PFSK-1 (cell line): Measurements from ENCODE around the gene RFX3.

Experiments
- POLR2AphosphoS5 ChIP-seq: IDR thresholded peaks from 2 replicates; pipeline ENCODE4 v1.6.1; 2012; ENCODE audit warnings: low read depth, mild to moderate bottlenecking, control low read depth, low read length, moderate library complexity
- REST ChIP-seq, 2 experiments: IDR thresholded peaks; 2 replicates each; pipeline versions ENCODE4 v1.6.1 to v1.8.0; 2011 to 2012; ENCODE audit warnings: low read depth in 2 of 2, low read length in 2 of 2, control low read depth in 1 of 2, inconsistent platforms in 1 of 2, mild to moderate bottlenecking in 1 of 2, moderate library complexity in 1 of 2; ENCODE audit not compliant: insufficient read depth in 1 of 2
- SIN3A ChIP-seq: IDR thresholded peaks from 2 replicates; pipeline ENCODE4 v1.6.1; 2012; ENCODE audit warnings: mild to moderate bottlenecking, low read length, moderate library complexity, borderline replicate concordance; ENCODE audit not compliant: insufficient read depth
- TAF1 ChIP-seq: IDR thresholded peaks from 2 replicates; pipeline ENCODE4 v1.6.1; 2012; ENCODE audit warnings: low read length, control low read depth, borderline replicate concordance; ENCODE audit not compliant: insufficient read depth

DNA sequence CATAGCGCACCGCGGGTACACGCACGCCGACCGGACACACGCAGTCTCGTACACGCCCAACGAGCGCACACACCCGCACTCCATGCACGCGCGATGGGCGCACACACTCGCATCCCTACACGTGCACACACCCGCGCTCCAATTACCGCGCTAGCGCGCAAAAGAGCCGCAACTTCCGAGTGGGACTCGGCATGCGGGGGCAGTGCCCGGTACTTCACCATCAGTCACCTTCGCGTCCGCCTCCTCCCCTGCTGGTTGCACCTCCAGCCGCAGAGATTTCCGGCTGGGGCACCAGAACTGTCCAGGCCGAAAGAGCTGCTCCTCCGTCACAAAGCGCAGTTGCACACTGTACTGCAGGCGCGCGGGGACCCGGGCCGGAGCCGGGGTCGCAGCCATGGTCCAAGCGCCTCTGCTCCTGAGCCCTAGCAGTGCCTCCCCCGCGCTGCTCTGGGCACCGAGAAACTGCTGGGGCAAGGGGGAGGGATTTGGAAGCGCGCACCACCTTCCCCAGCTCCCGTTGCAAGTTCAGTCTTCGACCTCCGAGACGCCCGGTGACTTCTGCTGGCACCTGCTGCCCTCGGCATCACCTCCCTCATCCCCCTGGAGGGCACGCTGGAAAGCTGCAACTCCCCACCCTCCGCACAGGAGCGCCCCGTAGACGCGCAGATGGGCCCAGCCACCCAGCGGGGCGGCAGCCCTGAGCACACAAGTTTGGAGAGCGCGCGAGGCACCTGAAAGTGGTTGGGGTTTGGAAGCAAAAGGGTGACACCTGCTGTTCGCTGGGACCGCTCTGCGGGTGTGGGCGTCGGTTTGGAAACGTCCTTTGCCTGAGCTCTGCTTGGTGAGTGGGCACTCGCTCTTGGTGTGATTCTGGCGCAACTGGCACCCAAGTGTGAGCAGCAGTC lies 344.5 kb downstream of the RFX3 start:
- TF ChIP-seq TAF1 (no peak), SIN3A (no peak), POLR2AphosphoS5 (no peak), REST (IDR thresholded peaks at IDR 0.05; ENCODE audit: insufficient read depth in 1 of 2, low read depth in 2 of 2, low read length in 2 of 2) (no peak)
